Measurements from ENCODE around the gene CLTC. TPM values are rescaled to one million over a fixed set of nuclear protein-coding genes. Genes with fewer than 3 reads are reported as not detected.
A peak's percentile ranks its signal among the peaks of the same experiment; 100 is the strongest.

The CLTC gene
- total and polyA plus RNA-seq, 2 experiments from 2014 or later = 107 to 344 TPM

DNA sequence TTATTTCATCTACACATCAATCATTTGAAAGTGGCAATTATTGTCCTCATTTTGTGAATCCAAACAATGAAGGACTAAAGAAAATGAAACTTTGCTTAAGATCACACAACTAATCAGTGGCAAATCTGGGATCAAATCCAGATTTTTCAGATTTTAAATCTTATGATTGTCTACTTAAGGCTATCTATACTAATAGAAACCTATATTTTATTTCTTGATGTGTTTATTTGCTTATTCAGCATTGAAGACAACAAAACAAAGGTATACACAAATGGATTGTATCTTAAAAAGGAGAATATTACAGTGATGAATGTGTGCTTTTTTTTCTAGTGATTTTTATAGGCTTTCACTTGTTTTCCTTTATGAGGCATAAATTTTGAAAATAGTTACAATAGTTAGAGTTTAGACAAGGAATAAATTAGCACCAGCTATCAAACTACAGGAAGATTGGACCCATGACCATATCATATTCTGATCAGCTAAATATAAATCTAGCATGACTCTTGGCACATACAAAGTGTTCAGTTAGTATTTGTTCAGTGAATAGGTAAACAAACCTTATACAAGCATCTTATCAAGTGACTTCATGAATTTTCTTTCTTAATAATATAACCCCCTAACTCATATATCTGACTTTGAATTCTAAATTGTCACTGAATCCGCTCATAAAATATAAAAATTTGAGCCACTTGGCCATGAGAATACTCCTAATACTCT lies 108.3 kb downstream of the CLTC start:
- H3K27me3 Mint-ChIP-seq (ENCODE audit: insufficient read depth, low read depth, poor library complexity) = no peaks in the 10 kb centered on the region
- no peak overlapping the region for H3K4me3 Mint-ChIP-seq

More for the DNA sequence above, 108.3 kb downstream of the CLTC start:
- no peaks in the 10 kb centered on the region for H3K27me3 ChIP-seq (ENCODE audit: insufficient read depth)
- H3K4me3 ChIP-seq = no peak overlapping the region
- H3K79me2 ChIP-seq (replicated peaks; ENCODE audit: insufficient read depth) = peaks cover 37% of the 10 kb centered on the region
- peaks cover 7% of the 10 kb centered on the region; the same call in 2 of the 3 replicates for H3K4me1 Mint-ChIP-seq
- H3K4me1 ChIP-seq (ENCODE audit: insufficient read depth) = peaks cover 9% of the 10 kb centered on the region
- no peak overlapping the region for H2AFZ ChIP-seq
- no peaks in the 10 kb centered on the region for H3K9me3 Mint-ChIP-seq
- H4K20me1 ChIP-seq (replicated peaks; ENCODE audit: insufficient read depth) = no peaks in the 10 kb centered on the region; the same call in 1 of the 2 replicates
- DNase-seq (ENCODE audit: low spot score) (no peak), ATAC-seq (no peak)
- TF ChIP-seq CREB1 (CRISPR knock-in tag; IDR thresholded peaks at IDR 0.05; ENCODE audit: low read depth) (no peak), NANOG (IDR thresholded peaks at IDR 0.05; ENCODE audit: borderline replicate concordance) (no peak), ZNF114 (CRISPR knock-in tag; IDR thresholded peaks at IDR 0.05) (no peak), EZH2phosphoT487 (IDR thresholded peaks at IDR 0.05; ENCODE audit: unreplicated experiment) (no peak), EZH2 (IDR thresholded peaks at IDR 0.05; ENCODE audit: low read depth, unreplicated experiment) (no peak)
- TF ChIP-seq, protein P1, sequence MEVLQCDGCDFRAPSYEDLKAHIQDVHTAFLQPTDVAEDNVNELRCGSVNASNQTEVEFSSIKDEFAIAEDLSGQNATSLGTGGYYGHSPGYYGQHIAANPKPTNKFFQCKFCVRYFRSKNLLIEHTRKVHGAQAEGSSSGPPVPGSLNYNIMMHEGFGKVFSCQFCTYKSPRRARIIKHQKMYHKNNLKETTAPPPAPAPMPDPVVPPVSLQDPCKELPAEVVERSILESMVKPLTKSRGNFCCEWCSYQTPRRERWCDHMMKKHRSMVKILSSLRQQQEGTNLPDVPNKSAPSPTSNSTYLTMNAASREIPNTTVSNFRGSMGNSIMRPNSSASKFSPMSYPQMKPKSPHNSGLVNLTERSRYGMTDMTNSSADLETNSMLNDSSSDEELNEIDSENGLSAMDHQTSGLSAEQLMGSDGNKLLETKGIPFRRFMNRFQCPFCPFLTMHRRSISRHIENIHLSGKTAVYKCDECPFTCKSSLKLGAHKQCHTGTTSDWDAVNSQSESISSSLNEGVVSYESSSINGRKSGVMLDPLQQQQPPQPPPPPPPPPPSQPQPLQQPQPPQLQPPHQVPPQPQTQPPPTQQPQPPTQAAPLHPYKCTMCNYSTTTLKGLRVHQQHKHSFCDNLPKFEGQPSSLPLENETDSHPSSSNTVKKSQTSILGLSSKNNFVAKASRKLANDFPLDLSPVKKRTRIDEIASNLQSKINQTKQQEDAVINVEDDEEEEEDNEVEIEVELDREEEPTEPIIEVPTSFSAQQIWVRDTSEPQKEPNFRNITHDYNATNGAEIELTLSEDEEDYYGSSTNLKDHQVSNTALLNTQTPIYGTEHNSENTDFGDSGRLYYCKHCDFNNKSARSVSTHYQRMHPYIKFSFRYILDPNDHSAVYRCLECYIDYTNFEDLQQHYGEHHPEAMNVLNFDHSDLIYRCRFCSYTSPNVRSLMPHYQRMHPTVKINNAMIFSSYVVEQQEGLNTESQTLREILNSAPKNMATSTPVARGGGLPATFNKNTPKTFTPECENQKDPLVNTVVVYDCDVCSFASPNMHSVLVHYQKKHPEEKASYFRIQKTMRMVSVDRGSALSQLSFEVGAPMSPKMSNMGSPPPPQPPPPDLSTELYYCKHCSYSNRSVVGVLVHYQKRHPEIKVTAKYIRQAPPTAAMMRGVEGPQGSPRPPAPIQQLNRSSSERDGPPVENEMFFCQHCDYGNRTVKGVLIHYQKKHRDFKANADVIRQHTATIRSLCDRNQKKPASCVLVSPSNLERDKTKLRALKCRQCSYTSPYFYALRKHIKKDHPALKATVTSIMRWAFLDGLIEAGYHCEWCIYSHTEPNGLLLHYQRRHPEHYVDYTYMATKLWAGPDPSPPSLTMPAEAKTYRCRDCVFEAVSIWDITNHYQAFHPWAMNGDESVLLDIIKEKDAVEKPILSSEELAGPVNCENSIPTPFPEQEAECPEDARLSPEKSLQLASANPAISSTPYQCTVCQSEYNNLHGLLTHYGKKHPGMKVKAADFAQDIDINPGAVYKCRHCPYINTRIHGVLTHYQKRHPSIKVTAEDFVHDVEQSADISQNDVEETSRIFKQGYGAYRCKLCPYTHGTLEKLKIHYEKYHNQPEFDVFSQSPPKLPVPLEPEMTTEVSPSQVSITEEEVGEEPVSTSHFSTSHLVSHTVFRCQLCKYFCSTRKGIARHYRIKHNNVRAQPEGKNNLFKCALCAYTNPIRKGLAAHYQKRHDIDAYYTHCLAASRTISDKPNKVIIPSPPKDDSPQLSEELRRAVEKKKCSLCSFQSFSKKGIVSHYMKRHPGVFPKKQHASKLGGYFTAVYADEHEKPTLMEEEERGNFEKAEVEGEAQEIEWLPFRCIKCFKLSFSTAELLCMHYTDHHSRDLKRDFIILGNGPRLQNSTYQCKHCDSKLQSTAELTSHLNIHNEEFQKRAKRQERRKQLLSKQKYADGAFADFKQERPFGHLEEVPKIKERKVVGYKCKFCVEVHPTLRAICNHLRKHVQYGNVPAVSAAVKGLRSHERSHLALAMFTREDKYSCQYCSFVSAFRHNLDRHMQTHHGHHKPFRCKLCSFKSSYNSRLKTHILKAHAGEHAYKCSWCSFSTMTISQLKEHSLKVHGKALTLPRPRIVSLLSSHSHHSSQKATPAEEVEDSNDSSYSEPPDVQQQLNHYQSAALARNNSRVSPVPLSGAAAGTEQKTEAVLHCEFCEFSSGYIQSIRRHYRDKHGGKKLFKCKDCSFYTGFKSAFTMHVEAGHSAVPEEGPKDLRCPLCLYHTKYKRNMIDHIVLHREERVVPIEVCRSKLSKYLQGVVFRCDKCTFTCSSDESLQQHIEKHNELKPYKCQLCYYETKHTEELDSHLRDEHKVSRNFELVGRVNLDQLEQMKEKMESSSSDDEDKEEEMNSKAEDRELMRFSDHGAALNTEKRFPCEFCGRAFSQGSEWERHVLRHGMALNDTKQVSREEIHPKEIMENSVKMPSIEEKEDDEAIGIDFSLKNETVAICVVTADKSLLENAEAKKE (CRISPR knock-in tag; IDR thresholded peaks at IDR 0.05) = no peak
- TF ChIP-seq, protein P2, sequence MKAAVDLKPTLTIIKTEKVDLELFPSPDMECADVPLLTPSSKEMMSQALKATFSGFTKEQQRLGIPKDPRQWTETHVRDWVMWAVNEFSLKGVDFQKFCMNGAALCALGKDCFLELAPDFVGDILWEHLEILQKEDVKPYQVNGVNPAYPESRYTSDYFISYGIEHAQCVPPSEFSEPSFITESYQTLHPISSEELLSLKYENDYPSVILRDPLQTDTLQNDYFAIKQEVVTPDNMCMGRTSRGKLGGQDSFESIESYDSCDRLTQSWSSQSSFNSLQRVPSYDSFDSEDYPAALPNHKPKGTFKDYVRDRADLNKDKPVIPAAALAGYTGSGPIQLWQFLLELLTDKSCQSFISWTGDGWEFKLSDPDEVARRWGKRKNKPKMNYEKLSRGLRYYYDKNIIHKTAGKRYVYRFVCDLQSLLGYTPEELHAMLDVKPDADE (IDR thresholded peaks at IDR 0.05) = no peak
- H3F3A ChIP-seq (replicated peaks; ENCODE audit: low read depth) = no peaks in the 10 kb centered on the region
- no peak overlapping the region for H3K27ac Mint-ChIP-seq
- no peak overlapping the region for H3K4me2 ChIP-seq
- H3K36me3 Mint-ChIP-seq (ENCODE audit: low read depth) = no peaks in the 10 kb centered on the region
- H3K27ac ChIP-seq (ENCODE audit: low read depth) = peak overlapping the region; percentile 40; the same call in 1 of the 2 replicates
- no peaks in the 10 kb centered on the region for H3K36me3 ChIP-seq (ENCODE audit: insufficient read depth)
- no peaks in the 10 kb centered on the region for H3K9me2 ChIP-seq (ENCODE audit: insufficient read depth)
